Breast epithelium (tissue), 3 donors: ENCODE data around the gene HDAC3.

ENCODE experiments used
- POLR2A ChIP-seq: fragments of 450-650 bp; IDR thresholded peaks from one replicate; pipeline ENCODE4 v1.6.1; 2016; ENCODE audit warnings: antibody characterized with exemption, mild to moderate bottlenecking, moderate library complexity
- TF ChIP-seq, protein P1 (sequence below), 3 donors: fragments of 450-650 bp; IDR thresholded peaks; one replicate each; pipeline ENCODE4 v1.5.1; 2016 to 2017; ENCODE audit warnings: antibody characterized with exemption in 3 of 3, mild to moderate bottlenecking in 3 of 3, moderate library complexity in 3 of 3

DNA sequence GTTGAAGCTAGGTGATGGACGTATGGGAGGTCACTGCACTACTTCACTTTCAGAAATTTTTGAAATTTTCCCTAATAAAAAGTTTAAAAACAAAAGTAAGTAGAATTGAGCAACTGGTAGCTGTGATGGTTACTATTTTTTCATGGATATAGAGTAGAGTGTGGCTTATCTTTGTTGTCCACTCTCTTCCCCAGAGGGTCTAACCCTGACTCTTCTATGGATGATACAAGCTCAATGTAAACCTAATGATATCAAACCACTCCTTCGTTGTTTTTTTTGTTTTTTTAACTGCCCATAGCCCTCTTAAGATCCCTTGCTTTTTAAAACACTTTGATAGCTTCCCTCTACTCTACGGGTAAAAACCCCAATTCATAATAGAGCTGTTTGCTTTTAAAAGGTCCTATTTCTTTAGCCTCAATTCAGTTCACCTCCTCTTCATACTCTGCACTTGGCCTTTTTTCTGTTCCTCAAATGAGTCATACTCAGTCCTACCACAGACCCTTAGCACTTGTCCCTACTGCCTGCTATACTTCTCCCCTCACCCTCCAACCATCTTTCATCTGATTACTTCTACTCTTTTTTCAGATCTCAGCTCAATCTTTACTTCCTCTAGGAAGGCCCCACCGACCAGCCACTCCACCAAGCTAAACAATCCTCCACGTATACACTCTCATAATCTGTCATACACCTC lies 2.6 kb downstream of the HDAC3 start:
- TF ChIP-seq, protein P1, sequence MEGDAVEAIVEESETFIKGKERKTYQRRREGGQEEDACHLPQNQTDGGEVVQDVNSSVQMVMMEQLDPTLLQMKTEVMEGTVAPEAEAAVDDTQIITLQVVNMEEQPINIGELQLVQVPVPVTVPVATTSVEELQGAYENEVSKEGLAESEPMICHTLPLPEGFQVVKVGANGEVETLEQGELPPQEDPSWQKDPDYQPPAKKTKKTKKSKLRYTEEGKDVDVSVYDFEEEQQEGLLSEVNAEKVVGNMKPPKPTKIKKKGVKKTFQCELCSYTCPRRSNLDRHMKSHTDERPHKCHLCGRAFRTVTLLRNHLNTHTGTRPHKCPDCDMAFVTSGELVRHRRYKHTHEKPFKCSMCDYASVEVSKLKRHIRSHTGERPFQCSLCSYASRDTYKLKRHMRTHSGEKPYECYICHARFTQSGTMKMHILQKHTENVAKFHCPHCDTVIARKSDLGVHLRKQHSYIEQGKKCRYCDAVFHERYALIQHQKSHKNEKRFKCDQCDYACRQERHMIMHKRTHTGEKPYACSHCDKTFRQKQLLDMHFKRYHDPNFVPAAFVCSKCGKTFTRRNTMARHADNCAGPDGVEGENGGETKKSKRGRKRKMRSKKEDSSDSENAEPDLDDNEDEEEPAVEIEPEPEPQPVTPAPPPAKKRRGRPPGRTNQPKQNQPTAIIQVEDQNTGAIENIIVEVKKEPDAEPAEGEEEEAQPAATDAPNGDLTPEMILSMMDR (IDR thresholded peaks at IDR 0.05) = no peak
- no peak for TF ChIP-seq POLR2A
